ENCODE measurements around the gene CALU.

CALU gene

GRCh38 chr7:128733278-128733645, 5.9 kb upstream of the CALU start:
- Histone ChIP-seq H3K27ac (no peak overlapping the region), H3K27me3 (ENCODE audit: insufficient read depth, low read depth) (no peaks in the 10 kb centered on the region), H3K79me2 (ENCODE audit: insufficient read depth, low read depth) (no peaks in the 10 kb centered on the region), H3K4me1 (ENCODE audit: low read depth, poor library complexity, severe bottlenecking) (peaks cover 4% of the 10 kb centered on the region), H3K9ac (no peak overlapping the region), H3K4me3 (IDR thresholded peaks at IDR 0.05; ENCODE audit: insufficient read depth, low read depth, low read length) (no peak overlapping the region), H2AFZ (ENCODE audit: low read depth) (no peak overlapping the region), H3K4me2 (no peak overlapping the region), H4K20me1 (ENCODE audit: insufficient read depth) (no peaks in the 10 kb centered on the region), H3K36me3 (ENCODE audit: insufficient read depth) (no peaks in the 10 kb centered on the region)
- TF ChIP-seq CTCF (conservative IDR thresholded peaks at IDR 0.05; ENCODE audit: low read depth, low read length) = no peak

- TF ChIP-seq CTCF (conservative IDR thresholded peaks at IDR 0.05; ENCODE audit: low read depth, low read length) = no peak
- peaks cover 9% of the 10 kb centered on the region for H3K4me1 ChIP-seq (ENCODE audit: low read depth, poor library complexity, severe bottlenecking)
Observed at GRCh38 chr7:128734890-128735289, 4.3 kb upstream of the CALU start.

GRCh38 chr7:128735436-128735835, 3.7 kb upstream of the CALU start:
- H3K4me1 ChIP-seq (ENCODE audit: low read depth, poor library complexity, severe bottlenecking) = peaks cover 15% of the 10 kb centered on the region
- H3K36me3 ChIP-seq (ENCODE audit: insufficient read depth) = no peaks in the 10 kb centered on the region
- TF ChIP-seq CTCF (conservative IDR thresholded peaks at IDR 0.05; ENCODE audit: low read depth, low read length) = no peak
- peaks cover 12% of the 10 kb centered on the region for H3K79me2 ChIP-seq (ENCODE audit: insufficient read depth, low read depth)
- H3K4me2 ChIP-seq = no peak overlapping the region
- no peaks in the 10 kb centered on the region; the same call in 1 of the 2 replicates for H4K20me1 ChIP-seq (ENCODE audit: insufficient read depth)
- no peak overlapping the region for H3K9ac ChIP-seq
- H3K27ac ChIP-seq = no peak overlapping the region
- no peaks in the 10 kb centered on the region for H3K27me3 ChIP-seq (ENCODE audit: insufficient read depth, low read depth)
- no peak overlapping the region for H3K4me3 ChIP-seq (IDR thresholded peaks at IDR 0.05; ENCODE audit: insufficient read depth, low read depth, low read length)
- H2AFZ ChIP-seq (ENCODE audit: low read depth) = no peak overlapping the region

More at GRCh38 chr7:128734890-128735289, 4.3 kb upstream of the CALU start:
- Histone ChIP-seq H3K79me2 (ENCODE audit: insufficient read depth, low read depth) (peaks cover 7% of the 10 kb centered on the region; the same call in 1 of the 2 replicates), H3K36me3 (ENCODE audit: insufficient read depth) (no peaks in the 10 kb centered on the region), H3K27ac (no peak overlapping the region), H3K4me2 (no peak overlapping the region), H2AFZ (ENCODE audit: low read depth) (no peak overlapping the region), H4K20me1 (ENCODE audit: insufficient read depth) (no peaks in the 10 kb centered on the region), H3K4me3 (IDR thresholded peaks at IDR 0.05; ENCODE audit: insufficient read depth, low read depth, low read length) (no peak overlapping the region), H3K27me3 (ENCODE audit: insufficient read depth, low read depth) (no peaks in the 10 kb centered on the region), H3K9ac (no peak overlapping the region)

- no peak overlapping the region for H2AFZ ChIP-seq (ENCODE audit: low read depth)
- no peaks in the 10 kb centered on the region for H3K36me3 ChIP-seq (ENCODE audit: insufficient read depth)
- no peaks in the 10 kb centered on the region for H3K27me3 ChIP-seq (ENCODE audit: insufficient read depth, low read depth)
- peaks cover 22% of the 10 kb centered on the region for H3K4me1 ChIP-seq (ENCODE audit: low read depth, poor library complexity, severe bottlenecking)
- H3K9ac ChIP-seq = no peak overlapping the region
- peaks cover 32% of the 10 kb centered on the region for H3K79me2 ChIP-seq (ENCODE audit: insufficient read depth, low read depth)
- H4K20me1 ChIP-seq (ENCODE audit: insufficient read depth) = peaks cover 11% of the 10 kb centered on the region; the same call in 1 of the 2 replicates
- TF ChIP-seq CTCF (conservative IDR thresholded peaks at IDR 0.05; ENCODE audit: low read depth, low read length) = no peak
- no peak overlapping the region for H3K4me3 ChIP-seq (IDR thresholded peaks at IDR 0.05; ENCODE audit: insufficient read depth, low read depth, low read length)
- H3K27ac ChIP-seq = no peak overlapping the region
- H3K4me2 ChIP-seq = no peak overlapping the region
Observed at GRCh38 chr7:128737441-128737840, 1.7 kb upstream of the CALU start.
